ENCODE measurements around the gene PSMD7. TPM values are rescaled to one million over a fixed set of nuclear protein-coding genes. Genes with fewer than 3 reads are reported as not detected.
A peak's percentile ranks its signal among the peaks of the same experiment; 100 is the strongest.

The PSMD7 gene
- total RNA-seq = 83.3 TPM

- peak; percentile 94 for DNase-seq (ENCODE audit: low spot score)
Observed at GRCh38 chr16:74296432-74297144, at the start of gene PSMD7. Gene PSMD7 (plus strand): TSS chr16:74296814. CDS start chr16:74296915, 101 bp downstream.

GRCh38 chr16:74249254-74249653, 47.4 kb upstream of the PSMD7 start:
- no peak for DNase-seq (ENCODE audit: low spot score)

- DNase-seq (ENCODE audit: low spot score) = no peak
Observed at GRCh38 chr16:74249846-74250245, 46.8 kb upstream of the PSMD7 start.

GRCh38 chr16:74252329-74252728, 44.3 kb upstream of the PSMD7 start:
- no peak for DNase-seq (ENCODE audit: low spot score)

GRCh38 chr16:74253161-74253938, 43.3 kb upstream of the PSMD7 start:
- DNase-seq (ENCODE audit: low spot score) = no peak

DNA sequence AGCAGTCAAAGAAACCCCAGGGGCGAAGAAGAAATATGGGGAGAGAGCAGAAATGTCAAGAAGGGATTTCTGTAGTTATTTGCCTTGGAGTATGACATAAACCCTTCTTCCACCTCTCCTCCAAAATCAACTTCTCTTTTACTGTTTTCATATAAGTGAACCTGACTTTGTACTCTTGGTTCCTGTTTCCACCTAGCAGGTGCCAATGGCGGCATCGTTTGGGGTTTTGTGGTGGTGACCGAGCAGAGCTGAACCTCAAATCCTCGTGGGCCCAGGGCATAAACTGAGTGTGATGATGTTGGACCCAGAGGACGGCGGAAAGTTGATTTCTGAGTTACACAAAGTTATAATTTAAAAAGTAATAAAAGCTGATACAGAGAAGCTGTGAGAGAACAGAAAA, 39.6 kb upstream of the PSMD7 start:
- no peak for DNase-seq (ENCODE audit: low spot score)

DNA sequence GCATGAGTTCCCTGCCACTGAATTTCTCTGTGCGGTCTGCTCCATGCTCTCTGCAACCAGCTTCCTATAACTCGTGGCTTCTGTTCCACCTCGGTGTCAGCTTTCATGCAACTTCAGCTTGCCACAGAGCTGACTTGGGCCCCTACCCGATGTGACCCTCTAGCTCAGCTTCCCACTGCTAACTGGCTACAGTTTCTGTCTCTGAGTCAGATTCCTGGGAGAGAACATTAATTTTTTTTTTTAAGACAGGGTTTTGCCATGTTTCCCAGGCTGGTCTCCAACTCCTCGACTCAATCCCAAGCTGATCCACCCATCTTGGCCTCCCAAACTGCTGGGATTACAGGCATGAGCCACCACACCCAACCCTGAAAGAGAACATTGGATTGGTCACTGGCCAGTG, 35.5 kb upstream of the PSMD7 start:
- no peak for DNase-seq (ENCODE audit: low spot score)

DNA sequence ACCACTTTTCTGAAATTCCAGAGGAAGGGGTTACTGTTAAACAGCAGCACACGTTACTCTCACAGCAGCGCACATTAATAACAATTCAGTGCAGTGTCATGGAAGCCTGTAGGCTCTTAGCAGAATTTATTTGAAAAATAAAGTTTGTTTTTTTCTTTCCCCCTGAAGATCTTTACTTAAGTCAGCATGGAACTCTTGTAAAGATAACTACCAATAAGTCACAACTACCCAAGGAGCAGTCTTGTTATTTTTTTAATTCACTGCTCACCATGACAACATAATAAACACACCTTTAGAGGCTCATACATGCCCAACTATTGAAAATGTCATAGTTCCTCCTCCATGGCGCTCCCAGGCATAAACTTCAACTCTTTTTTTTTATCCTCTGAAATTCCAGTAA, 31.8 kb upstream of the PSMD7 start:
- DNase-seq (ENCODE audit: low spot score) = no peak

DNA sequence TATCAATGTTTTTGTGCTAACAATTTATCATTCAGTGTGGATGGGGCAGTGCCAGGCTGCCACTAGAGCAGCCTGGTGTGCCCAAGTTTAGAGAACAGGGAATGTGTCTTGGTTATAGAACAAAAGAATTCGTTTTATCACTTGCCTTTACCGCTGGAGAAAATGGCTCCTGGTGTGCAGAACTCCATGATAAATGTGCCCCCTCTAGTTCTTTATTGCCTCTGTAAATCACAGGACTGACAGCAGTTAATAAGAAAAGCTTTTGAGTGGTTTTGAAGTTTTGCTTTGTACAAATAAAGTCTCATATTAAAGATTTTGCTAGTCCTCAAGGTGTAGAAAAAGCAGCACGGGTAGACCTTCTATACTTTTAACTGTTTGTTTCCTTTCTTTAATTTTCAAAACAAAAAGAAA, 28.2 kb upstream of the PSMD7 start:
- DNase-seq (ENCODE audit: low spot score) = no peak

DNA sequence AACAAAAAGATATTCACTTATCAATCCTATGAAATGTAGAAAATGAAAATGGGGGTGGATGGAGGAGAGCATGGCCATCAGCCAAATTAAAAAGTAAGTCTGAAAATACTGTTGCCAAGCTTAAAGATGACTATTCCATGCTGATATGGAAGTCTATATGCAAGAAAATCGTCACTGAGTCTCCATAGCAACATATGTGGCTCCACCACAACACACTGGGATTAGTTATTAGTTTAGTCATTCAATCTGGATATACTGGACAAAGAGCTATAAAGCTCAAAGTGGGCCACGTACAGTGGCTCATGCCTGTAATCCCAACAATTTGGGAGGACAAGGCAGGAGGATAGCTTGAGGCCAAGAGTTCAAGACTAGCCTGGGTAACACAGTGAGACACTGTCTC, 24.7 kb upstream of the PSMD7 start:
- DNase-seq (ENCODE audit: low spot score) = no peak

GRCh38 chr16:74275031-74275636, 21.5 kb upstream of the PSMD7 start:
- DNase-seq (ENCODE audit: low spot score) = no peak

DNA sequence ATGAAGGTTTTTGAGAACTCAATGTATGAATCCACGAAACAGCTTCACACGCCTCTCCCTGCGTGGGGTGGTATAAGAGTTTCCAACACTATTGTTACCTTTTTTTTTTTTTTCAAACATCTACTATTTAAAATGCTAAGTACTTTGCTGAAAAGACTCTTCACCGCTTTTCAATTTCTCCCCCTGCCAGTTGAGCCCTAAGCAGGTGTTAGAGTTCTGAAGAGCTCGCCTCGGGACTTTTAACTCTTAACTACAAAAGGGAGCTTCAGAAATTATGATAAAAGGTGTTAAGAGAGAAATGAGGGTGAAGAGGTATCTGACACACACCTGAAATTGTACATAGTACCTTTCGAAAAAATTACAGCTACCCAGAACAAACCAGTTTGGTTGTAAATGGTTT, 20.9 kb upstream of the PSMD7 start:
- no peak for DNase-seq (ENCODE audit: low spot score)

DNA sequence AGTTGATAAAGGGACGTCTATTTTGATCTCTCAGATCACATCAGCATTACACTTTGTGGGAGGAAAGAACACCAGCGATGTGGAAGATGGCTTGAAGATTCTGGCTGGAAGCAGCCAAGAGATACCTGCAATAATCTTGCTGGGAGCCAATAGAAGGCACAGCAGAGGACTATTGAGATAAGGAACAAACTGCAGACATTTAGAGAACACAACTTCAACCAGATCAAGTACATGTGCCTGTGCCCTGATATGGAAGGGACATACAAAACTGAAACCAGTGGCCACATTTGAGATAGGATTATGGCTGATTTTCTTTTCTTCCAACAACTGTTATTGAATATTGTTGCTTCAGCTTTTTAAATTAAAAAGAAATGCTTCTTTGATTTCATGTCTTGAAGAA, 18.6 kb upstream of the PSMD7 start:
- no peak for DNase-seq (ENCODE audit: low spot score)

GRCh38 chr16:74279266-74279665, 17.3 kb upstream of the PSMD7 start:
- DNase-seq (ENCODE audit: low spot score) = no peak

DNA sequence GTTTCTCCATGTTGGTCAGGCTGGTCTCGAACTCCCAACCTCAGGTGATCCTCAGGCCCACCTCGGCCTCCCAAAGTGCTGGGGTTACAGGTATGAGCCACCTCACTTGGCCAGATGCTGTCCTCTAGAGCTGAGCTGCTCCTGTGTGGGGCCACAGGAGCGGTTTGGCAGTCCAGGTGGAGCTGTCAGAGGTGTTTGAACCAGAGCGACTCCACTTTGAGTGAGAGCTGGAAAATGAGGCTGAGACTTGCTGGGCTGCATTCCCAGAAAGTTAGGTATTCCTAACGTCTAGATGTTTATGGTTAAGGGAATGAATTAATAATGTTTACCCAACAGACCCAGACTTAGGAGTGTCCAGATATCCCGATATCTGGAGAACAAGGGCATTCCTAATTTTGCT, 16.8 kb upstream of the PSMD7 start:
- no peak for DNase-seq (ENCODE audit: low spot score)

DNA sequence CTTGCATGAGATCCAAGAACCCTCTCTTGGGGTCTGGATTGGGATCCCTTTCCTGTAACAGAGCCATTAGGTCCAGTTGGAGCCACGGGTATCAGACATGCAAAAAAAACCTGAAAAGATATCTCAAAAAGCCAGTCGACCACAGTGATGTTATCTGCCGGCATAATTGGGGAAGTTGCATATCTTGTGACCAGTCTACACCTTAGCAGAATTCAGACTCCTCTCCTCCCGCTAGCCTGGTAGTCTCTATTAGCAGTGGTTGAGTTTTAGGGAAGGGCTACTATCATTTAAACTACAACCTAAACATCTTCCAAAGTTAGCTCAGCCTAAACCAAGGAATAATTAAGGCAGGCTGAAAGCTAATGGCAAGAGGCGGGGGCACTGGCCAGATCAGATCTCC, 16.2 kb upstream of the PSMD7 start:
- DNase-seq (ENCODE audit: low spot score) = no peak

- DNase-seq (ENCODE audit: low spot score) = no peak
Observed at GRCh38 chr16:74281300-74281699, 15.3 kb upstream of the PSMD7 start.

DNA sequence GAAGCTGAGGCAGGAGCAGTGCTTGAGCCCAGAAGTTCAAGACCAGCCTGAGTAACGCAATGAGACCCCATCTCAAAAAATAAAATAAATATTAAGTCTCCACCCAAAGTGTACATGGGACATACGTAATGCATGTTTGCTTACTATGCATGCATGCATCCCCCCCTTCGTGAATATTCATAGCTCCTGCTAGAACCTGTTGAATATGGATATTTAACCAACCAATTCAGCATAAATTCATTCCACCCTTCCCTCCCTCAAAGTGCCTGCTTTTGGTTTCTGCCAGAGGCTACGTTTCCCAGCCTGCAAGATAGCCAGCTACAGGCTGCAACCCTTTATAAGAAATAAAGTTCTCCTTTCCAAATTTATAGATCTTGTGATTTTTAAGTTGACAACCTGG, 12.9 kb upstream of the PSMD7 start:
- DNase-seq (ENCODE audit: low spot score) = no peak

- no peak for DNase-seq (ENCODE audit: low spot score)
Observed at GRCh38 chr16:74288065-74288464, 8.5 kb upstream of the PSMD7 start.

DNA sequence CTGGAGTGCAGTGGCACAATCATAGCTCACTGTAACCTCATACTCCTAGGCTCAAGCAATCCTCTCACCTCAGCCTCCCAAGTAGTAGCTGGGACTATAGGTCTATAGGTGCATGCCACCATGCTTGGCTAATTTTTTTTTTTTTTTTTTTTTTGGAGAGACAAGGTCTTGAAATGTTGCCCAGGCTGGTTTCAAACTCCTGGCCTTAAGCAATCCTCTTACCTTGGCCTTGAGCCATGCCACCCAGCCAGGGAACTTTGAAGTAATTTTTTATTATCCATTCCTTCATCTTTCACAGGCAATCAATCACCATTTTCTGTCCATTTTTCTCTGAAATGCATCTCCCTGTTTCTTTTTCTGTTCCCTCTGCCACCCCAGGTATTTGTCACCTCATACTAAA, 6.3 kb upstream of the PSMD7 start:
- DNase-seq (ENCODE audit: low spot score) = no peak

GRCh38 chr16:74291176-74291575, 5.4 kb upstream of the PSMD7 start:
- no peak for DNase-seq (ENCODE audit: low spot score)

GRCh38 chr16:74291577-74292208, 4.9 kb upstream of the PSMD7 start:
- DNase-seq (ENCODE audit: low spot score) = no peak

DNA sequence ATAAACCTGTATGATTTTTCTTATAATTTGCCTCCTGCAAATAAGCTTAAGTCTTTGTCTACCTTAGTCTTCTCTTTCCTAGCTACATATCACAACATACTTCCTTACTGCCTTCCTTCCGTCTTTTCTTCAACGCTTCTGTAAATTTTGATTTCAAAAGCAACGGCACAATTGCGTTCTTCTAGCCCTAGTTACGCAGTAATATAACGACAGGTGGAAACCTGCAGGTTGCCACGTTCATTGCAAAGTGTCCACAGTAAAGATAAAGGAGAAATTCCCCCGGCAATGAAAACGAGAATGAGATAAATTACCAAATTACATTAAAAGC, 546 bp upstream of the PSMD7 start:
- no peak for DNase-seq (ENCODE audit: low spot score)

Measured in ureter (tissue), 1 donor.